ENCODE measurements around the gene PTPRE. TPM values are rescaled to one million over a fixed set of nuclear protein-coding genes. Genes with fewer than 3 reads are reported as not detected.
A peak's percentile ranks its signal among the peaks of the same experiment; 100 is the strongest.

Gene PTPRE
- total RNA-seq, 1 donor from 2014 or later, result 16.3 TPM

DNA sequence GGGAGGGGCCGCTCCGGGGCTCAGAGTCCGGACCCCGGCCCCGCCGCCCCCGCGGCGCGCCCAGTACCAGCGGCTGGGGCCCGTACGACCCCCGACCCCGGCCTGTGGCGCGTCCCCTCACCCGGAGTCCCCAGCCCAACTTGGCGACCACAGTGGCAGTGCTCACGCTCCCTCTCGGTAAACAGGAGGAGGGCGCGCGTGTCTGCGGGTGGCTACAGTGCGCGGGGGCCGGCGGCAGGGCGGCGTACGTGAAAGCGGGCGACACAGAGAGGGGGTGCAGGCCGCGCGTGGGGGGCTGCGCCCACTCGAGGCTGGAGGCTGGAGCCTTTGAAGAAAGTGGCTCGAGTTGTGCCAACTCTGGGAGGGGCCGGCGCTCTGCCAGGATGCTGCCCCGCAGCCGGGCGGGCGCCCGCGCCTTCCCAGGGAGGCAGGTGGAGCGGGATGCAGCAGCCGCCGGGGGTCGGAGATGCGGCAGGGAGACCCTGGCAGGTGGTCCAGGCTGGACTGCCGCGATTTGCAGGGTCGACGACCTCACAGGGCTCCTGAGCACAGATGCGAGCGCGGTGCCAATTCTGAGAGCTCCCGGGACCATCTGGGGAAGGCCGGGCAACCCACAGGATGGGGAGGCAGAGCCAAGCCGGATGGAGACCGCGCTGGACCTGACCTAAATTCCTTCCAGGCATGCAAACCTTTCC is 655 bp downstream of the PTPRE start:
- DNase-seq (ENCODE audit: low spot score in 2 of 2), result peak; percentile 55 to 70
- no peak for FAIRE-seq

DNA sequence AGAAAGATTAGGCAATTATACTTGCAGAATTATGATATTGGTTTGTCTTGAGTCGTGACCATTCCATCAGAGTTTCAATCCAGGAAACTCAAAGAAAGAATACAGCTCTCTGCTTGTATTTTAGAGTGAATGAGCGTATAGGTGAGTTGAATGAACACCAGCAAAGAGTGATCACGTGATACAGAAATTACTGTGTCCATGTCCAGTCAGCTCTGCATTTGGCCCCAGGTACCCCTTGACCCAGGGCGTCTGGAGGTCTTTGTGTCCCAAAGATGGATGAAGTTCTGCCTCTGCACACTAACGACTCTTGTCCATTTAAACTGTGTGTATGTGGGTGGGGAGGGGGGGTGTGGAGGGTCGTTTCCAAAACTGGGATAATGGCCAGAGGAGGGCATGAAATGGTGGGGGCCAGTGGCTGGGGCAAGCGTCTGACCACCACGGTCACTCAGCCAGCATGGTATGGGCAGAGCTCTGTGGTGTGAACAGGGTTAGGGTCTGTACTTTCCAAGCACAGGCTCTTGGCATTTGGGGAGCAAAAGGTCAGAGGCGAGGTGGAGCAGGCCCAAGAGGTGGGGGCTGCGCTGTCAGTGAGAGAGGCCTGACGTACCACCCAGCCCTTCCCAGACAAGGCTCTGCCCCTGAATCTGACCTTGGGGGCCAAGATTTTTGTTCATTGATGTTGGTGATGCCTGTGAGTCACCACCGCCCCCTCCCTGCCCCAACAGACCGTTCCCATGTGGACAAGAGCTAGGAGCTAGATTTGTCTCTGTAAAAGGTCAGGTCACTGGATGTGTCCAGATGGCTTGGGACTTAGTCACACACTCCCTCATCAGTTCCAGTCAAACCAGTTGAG is 1.4 kb downstream of the PTPRE start:
- no peak for FAIRE-seq
- no peak for DNase-seq (ENCODE audit: low spot score in 2 of 2)

GRCh38 chr10:127908959-127909267 is 2.0 kb downstream of the PTPRE start:
- DNase-seq (ENCODE audit: low spot score in 2 of 2), result no peak

DNA sequence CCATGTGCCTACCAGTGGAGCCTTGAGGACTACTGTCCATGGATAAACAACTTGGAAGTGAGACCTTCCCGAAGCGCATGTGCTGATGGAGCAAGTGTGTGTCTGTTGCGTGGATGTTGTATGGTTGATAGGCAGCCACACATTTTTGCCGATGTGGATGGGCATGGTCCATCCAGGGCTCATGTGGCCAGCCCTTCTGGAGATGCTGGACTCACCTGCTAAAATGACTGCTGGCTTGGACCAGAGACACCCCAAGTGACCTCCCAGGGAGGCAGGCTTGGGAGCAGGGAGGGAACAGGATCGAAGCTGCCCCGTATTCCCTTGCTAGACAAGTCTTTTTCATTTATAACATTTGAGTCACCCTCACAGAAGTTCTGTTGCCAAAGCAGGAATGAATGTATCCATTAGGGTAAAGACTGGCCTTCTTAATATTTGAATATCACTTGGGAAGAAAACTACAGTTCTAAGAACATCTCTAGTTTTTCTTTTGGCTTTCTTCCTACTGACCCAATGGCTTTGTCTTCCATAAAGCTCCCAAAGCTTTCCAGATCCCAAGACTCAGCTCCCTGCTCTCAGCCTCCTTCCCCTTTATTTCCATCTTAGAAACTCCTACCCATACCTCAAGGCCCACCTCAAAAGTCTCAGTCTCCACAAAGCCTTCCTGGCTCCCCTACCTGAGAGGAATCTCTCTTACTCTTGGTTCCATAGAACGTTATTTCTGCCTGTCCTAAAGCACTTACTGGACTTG is 3.0 kb downstream of the PTPRE start:
- DNase-seq (ENCODE audit: low spot score in 2 of 2) (no peak), FAIRE-seq (no peak)

More at GRCh38 chr10:127908959-127909267, 2.0 kb downstream of the PTPRE start:
- no peak for FAIRE-seq

DNA sequence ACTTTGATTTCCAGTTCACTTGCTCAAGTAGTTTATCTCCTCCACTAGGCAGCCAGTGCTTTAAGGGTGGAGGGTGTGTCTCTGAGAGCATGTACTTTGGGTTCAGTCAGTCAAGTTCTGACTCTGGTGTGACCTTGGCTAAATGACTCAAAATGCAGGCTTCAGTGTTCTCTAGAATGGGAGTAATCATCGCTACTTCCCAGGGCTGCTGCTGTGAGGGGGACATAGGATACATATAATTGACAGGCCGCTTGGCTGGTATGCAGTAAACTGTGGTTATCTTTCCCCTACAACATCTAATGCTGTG is 3.5 kb downstream of the PTPRE start:
- no peak for DNase-seq (ENCODE audit: low spot score in 2 of 2)
- no peak for FAIRE-seq

GRCh38 chr10:127911218-127911866 is 4.4 kb downstream of the PTPRE start:
- DNase-seq (ENCODE audit: low spot score in 2 of 2) (no peak), FAIRE-seq (no peak)

- DNase-seq (ENCODE audit: low spot score in 2 of 2) (no peak), FAIRE-seq (no peak)
These were observed 5.0 kb downstream of the PTPRE start for GRCh38 chr10:127911867-127912257.

DNA sequence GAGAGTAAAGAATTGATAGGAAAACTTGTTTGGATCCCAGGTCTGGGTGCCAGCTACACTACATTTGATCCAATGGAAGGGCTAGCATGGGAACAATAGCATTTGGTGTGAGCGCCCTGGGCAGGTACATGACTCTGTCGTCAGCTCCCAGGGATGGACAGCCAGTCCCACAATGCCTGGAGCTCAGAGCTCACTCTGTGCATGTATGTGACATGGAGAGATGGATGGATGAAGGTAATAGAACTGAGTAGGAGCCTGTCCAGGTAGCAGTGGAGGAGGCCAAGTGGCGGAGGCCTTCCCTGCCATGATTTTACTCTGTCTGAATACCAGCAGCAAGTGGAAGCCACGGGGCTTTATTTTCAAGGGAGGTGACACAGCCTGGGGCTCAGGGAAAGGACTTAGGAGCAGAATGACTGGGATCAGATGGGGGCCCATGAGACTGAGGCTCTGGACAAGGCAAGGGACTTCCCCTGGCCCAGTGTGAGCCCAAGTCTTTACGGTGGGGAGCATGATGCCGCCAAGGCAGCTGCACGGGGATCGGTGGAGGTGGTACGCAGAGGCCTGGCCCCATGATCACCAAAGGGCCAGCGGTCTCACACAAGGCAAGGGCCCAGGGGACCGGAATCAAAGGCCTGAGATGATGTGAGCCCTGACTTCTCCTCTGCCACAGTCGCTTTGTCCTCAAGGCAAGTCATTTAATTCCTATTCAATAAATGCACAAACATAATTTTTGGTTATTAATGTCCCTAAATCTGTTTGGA is 5.9 kb downstream of the PTPRE start:
- DNase-seq (ENCODE audit: low spot score in 2 of 2) (no peak), FAIRE-seq (no peak)

DNA sequence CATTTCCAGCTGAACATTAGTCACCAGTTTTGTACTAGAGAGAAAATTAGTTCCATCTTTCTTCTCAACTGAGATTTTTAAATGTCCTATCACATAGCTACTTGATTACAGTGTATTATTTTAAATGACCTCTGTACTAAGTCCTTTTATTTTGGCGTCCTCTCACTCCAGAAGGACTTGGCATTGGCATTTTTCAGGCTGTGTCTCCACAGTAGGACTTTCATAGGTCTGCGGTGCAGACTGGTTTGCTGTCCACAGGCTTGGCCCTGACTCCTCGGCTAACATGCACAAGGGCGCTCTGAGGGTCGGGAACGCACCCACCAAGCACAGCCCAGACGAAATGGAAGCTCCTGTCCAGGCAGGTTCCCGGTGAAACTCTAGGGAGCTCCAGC is 6.5 kb downstream of the PTPRE start:
- no peak for DNase-seq (ENCODE audit: low spot score in 2 of 2)
- FAIRE-seq, result no peak

DNA sequence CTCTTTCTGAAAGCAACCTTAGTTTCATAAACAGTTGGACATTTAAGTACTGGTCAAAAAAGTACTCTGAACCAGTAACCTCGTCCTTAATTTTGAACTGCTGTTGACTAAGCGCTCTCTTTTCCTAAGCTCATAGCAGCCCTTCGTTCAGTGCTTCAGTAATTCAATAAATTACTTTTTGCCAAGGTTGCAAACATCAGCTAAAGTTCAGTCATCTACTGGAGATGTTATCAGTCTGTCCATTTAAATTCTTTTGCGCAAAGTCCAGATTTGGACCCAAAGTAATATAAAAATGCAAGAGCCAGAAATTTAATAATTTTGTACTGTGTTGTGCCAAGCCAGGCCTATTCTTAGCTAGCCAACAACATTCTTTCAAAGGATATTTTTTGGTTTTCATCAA is 8.4 kb downstream of the PTPRE start:
- FAIRE-seq, result no peak
- no peak for DNase-seq (ENCODE audit: low spot score in 2 of 2)

DNA sequence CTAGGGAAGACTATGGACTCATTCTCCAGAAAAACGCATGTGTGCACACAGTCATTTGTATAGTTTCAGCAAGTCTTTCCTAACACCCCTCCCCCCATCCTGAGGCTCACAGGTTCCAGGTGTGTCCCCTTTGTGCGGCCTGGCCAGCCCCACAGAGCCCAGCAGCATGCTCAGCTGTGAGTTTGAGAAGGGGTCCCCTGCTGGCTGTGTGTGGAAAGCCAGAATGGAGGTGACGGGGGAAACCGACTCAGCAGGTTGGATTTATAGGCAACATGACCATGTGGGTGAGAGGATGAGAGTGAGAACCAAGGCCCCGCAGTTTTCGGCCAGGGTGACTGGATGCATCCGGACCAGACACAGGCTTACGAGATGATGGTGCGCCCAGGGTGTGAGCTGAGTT is 9.9 kb downstream of the PTPRE start:
- FAIRE-seq (no peak), DNase-seq (ENCODE audit: low spot score in 2 of 2) (no peak)

GRCh38 chr10:127918572-127918971 is 11.7 kb downstream of the PTPRE start:
- DNase-seq (ENCODE audit: low spot score in 2 of 2) (no peak), FAIRE-seq (no peak)

- no peak for FAIRE-seq
- no peak for DNase-seq (ENCODE audit: low spot score in 2 of 2)
These were observed 12.7 kb downstream of the PTPRE start for GRCh38 chr10:127919418-127920271.

DNA sequence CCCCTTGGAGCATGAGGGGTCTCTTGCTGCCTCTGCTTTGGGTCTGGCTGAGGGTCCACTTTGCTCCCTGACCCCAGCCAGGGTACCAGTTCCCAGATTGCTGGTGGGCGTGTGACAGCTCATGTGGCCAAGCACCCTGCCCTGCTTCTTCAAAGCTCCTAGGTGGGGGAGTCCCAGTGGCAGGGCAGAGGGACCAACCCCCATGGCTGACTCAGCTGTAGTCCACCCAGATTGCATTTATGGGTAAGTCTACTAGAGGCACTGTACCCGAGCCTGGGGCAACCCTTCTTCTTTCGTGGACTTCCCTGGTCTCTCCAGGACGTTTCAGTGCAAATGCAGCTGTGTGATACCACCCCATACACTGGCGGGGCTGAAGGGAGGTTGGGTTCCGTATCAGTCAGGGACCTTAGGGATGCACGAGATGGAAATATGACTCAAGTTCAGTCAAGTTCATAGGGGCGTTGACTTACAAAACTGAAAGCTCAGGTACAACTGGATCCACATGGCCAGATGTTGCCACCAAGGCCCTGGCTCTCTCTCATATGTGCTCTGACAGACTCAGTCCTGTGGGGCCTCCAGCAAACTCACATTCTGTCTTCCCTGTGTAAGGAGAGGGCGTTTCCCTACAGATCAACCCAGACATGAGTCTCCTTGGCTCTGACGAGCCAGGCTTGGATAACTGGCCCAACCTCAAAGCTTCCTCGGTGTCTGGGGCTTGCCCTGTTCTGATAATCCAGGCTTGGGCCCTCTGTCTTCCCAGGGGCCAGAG is 13.6 kb downstream of the PTPRE start:
- DNase-seq (ENCODE audit: low spot score in 2 of 2), result no peak
- no peak for FAIRE-seq

- DNase-seq (ENCODE audit: low spot score in 2 of 2), result no peak
- FAIRE-seq, result no peak
These were observed 14.3 kb downstream of the PTPRE start for GRCh38 chr10:127921075-127921752.

DNA sequence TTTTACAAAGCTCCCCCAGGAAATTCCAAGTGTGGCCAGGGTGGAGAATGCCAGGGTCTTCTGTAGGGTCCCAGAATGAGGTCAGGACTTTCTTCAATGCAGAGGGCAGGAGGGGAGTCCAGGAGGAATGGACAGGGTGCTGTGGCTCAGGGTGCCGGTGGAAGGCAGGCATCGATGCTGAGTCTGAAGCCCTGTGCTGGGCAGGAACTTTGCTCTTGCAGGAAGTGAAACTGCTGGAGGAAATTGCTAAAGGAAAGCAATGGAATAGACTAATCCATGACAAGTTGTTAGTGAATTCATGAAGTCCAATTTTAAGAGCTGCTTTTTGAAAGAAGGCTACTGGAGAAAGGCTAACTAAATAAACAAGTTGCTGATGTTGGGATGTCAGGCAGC is 14.8 kb downstream of the PTPRE start:
- FAIRE-seq, result no peak
- no peak for DNase-seq (ENCODE audit: low spot score in 2 of 2)

DNA sequence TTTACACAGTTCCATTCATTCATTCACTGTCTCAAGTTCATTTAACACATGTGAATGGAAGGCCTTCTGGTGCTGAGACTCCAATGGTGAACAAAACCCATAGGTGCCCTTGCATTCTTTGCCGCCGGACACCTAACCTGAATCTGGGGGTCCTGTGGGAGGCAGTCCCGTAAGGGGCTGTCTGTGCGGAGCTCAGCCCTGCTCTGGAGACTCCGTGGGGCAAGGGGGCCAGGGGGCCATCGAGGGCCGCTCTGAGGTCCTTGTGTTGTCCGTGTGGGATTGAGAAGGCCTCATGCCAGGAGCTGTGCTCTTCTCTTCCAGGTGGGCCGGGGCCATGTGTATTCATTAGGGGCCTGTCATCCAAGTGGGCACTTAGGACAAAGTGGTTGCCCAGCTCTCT is 15.3 kb downstream of the PTPRE start:
- no peak for FAIRE-seq

GRCh38 chr10:127922675-127923366 is 15.9 kb downstream of the PTPRE start:
- no peak for FAIRE-seq
- no peak for DNase-seq (ENCODE audit: low spot score in 2 of 2)

More for the DNA sequence above, 15.3 kb downstream of the PTPRE start:
- no peak for DNase-seq (ENCODE audit: low spot score in 2 of 2)

Data from frontal cortex (tissue), 4 donors.